T-helper 17 cell (primary cell): ENCODE data around the gene APH1A. TPM values are rescaled to one million over a fixed set of nuclear protein-coding genes. Genes with fewer than 3 reads are reported as not detected.

Experiments
- total RNA-seq, 4 donors: library from RNA in 2 of 4; stranded (reverse) in 2 of 4; gene quantifications; one replicate each; pipeline ENCODE4 v1.2.3 and lab custom pipeline; 2022 to 2026

APH1A gene
- total RNA-seq, 2 donors from 2014 or later: 118 TPM

Other genes starting within 250 kb of the APH1A start
- 10 to 100 TPM; 17.5 to 18.4 TPM for gene VPS45, start 201.2 kb downstream of the APH1A start, total RNA-seq
- gene PLEKHO1, start 119.1 kb downstream of the APH1A start, total RNA-seq: 100 to 1,000 TPM in 1 of 2 donors, 10 to 100 TPM in 1; 71.4 to 124 TPM
- gene ANP32E, start 32.9 kb downstream of the APH1A start, total RNA-seq: 10 to 100 TPM; 45.4 to 50.2 TPM
- not detected for gene CA14, start 11.2 kb downstream of the APH1A start, total RNA-seq
- 1 to 10 TPM; 4.6 to 6.6 TPM for gene C1orf54, start 3.8 kb upstream of the APH1A start, total RNA-seq
- gene CIART, start 13.5 kb upstream of the APH1A start, total RNA-seq: 1 to 10 TPM; 3.6 to 4.5 TPM
- 10 to 100 TPM; 48.5 to 49.2 TPM for gene MRPS21, start 24.8 kb upstream of the APH1A start, total RNA-seq
- gene PRPF3, start 52.5 kb upstream of the APH1A start, total RNA-seq: 100 to 1,000 TPM; 108 to 111 TPM
- 10 to 100 TPM; 36.2 to 38.7 TPM for gene RPRD2, start 95.1 kb upstream of the APH1A start, total RNA-seq
- gene TARS2, start 218.4 kb upstream of the APH1A start, total RNA-seq: 10 to 100 TPM; 28.5 to 32.9 TPM
- gene ECM1, start 239.1 kb upstream of the APH1A start, total RNA-seq: under 1 TPM; 0.25 to 0.70 TPM
- 1 to 10 TPM in 1 of 2 donors, not detected in 1; 1.1 TPM for gene FALEC, start 246.7 kb upstream of the APH1A start, total RNA-seq